ENCODE results near the gene PLP2.

Gene PLP2

DNA sequence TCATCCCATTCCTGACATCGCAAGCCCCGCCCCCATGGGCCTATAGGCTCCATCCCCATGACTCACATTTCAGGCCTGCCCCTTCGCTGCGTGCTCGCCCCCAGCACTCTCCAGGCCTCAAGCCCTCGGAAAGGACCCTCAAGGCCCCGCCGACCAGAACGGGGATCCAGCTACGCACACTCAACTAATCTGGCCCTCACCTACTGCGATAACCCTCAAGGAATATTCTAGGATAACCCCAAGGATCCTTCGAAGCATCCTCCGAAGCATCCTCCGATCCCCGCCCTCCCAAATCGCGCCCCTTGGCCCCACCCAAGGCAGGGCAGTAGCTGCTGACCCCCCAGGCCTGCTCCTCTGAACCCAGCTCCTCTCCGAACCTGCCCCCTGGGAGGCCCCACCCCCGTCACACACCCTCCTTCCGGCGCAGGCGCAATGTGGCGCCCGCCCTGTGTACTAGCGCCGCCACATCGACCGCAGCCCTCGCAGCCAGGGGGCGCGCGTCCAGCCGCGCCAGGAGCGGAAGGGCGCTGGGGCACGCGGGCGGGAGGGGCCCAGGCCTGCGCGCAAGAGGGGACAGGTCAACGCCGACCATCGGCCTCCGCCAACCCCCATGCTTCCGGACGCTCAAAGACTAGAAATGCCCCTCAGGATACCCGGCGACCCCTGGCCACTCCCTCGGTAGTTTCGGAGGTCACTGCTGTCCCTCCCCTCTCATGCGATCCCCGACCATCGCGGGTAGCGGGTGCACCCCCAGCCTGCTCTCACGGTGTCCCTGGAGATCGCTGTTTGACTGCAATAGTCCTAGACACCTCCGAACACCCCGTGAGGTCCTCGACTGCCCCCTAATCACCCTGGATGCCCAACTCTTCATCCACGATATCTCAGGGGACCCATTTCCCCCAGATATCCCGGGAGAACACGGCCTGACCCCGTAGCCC lies 15.5 kb upstream of the PLP2 start:
- Histone ChIP-seq H3K4me2 (ENCODE audit: low read depth, low read length, poor library complexity, severe bottlenecking) (peak overlapping the region; percentile 99), H3K4me3 (ENCODE audit: low read length, poor library complexity, severe bottlenecking) (peak overlapping the region; percentile 86), H3K27me3 (ENCODE audit: insufficient read depth, low read length, poor library complexity, severe bottlenecking) (no peaks in the 10 kb centered on the region), H3K9ac (ENCODE audit: low read depth, low read length, poor library complexity, severe bottlenecking) (peak overlapping the region; percentile 98), H4K20me1 (ENCODE audit: insufficient read depth, low read length, poor library complexity, severe bottlenecking) (no peaks in the 10 kb centered on the region), H3K9me3 (ENCODE audit: insufficient read depth, low read depth, low read length) (no peaks in the 10 kb centered on the region), H3K79me2 (ENCODE audit: insufficient read depth, low read length) (no peaks in the 10 kb centered on the region), H3K36me3 (ENCODE audit: insufficient read depth, low read length) (no peaks in the 10 kb centered on the region), H3K9me2 (replicated peaks; ENCODE audit: low read depth, low read length) (no peaks in the 10 kb centered on the region), H2AFZ (ENCODE audit: low read length) (peak overlapping the region; percentile 84), H3K4me1 (ENCODE audit: insufficient read depth, low read length, poor library complexity, severe bottlenecking) (no peaks in the 10 kb centered on the region), H3F3A (ENCODE audit: low read depth) (0 out of 2 replicates have a peak, but pooled peaks cover 2% of the 10 kb centered on the region)
- TF ChIP-seq, protein P1, sequence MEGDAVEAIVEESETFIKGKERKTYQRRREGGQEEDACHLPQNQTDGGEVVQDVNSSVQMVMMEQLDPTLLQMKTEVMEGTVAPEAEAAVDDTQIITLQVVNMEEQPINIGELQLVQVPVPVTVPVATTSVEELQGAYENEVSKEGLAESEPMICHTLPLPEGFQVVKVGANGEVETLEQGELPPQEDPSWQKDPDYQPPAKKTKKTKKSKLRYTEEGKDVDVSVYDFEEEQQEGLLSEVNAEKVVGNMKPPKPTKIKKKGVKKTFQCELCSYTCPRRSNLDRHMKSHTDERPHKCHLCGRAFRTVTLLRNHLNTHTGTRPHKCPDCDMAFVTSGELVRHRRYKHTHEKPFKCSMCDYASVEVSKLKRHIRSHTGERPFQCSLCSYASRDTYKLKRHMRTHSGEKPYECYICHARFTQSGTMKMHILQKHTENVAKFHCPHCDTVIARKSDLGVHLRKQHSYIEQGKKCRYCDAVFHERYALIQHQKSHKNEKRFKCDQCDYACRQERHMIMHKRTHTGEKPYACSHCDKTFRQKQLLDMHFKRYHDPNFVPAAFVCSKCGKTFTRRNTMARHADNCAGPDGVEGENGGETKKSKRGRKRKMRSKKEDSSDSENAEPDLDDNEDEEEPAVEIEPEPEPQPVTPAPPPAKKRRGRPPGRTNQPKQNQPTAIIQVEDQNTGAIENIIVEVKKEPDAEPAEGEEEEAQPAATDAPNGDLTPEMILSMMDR (conservative IDR thresholded peaks at IDR 0.05; ENCODE audit: low read length): peak; percentile 50
- TF ChIP-seq EZH2phosphoT487 (IDR thresholded peaks at IDR 0.05; ENCODE audit: borderline replicate concordance): no peak

GRCh38 chrX:49157194-49157593 lies 14.5 kb upstream of the PLP2 start:
- Histone ChIP-seq H3K4me3 (ENCODE audit: low read length, poor library complexity, severe bottlenecking) (no peak overlapping the region), H2AFZ (ENCODE audit: low read length) (no peak overlapping the region)

DNA sequence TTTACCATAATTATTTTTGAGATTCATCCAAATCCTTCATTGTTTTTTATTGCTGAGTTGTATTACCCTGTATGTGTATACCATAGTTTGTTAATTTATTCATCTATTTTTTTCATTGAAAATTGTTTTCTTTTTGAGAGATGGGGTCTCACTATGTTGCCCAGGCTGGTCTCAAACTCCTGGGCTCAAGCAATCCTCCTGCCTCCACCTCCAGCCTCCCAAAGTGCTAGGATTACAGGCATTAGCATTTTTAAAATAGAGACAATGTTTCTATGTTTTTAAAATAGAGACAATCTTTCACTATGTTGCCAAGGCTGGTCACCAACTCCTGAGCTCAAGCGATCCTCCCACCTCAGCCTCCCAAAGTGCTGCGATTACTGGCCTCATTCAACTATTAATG lies 10.8 kb upstream of the PLP2 start:
- H3K36me3 ChIP-seq (ENCODE audit: insufficient read depth, low read length): no peaks in the 10 kb centered on the region
- no peaks in the 10 kb centered on the region for H3K79me2 ChIP-seq (ENCODE audit: insufficient read depth, low read length)
- H3K27me3 ChIP-seq (ENCODE audit: insufficient read depth, low read length, poor library complexity, severe bottlenecking): no peaks in the 10 kb centered on the region
- no peak overlapping the region for H2AFZ ChIP-seq (ENCODE audit: low read length)
- no peaks in the 10 kb centered on the region for H3K9me2 ChIP-seq (replicated peaks; ENCODE audit: low read depth, low read length)
- peaks cover 11% of the 10 kb centered on the region for H3K4me1 ChIP-seq (ENCODE audit: insufficient read depth, low read length, poor library complexity, severe bottlenecking)
- no peaks in the 10 kb centered on the region for H3K9me3 ChIP-seq (ENCODE audit: insufficient read depth, low read depth, low read length)
- no peak overlapping the region for H3K4me2 ChIP-seq (ENCODE audit: low read depth, low read length, poor library complexity, severe bottlenecking)
- 0 out of 2 replicates have a peak, but pooled peaks cover 1% of the 10 kb centered on the region for H3F3A ChIP-seq (ENCODE audit: low read depth)
- TF ChIP-seq, protein P1 (conservative IDR thresholded peaks at IDR 0.05; ENCODE audit: low read length): no peak
- TF ChIP-seq EZH2phosphoT487 (IDR thresholded peaks at IDR 0.05; ENCODE audit: borderline replicate concordance): no peak
- H3K4me3 ChIP-seq (ENCODE audit: low read length, poor library complexity, severe bottlenecking): no peak overlapping the region
- no peaks in the 10 kb centered on the region for H4K20me1 ChIP-seq (ENCODE audit: insufficient read depth, low read length, poor library complexity, severe bottlenecking)
- no peak overlapping the region for H3K9ac ChIP-seq (ENCODE audit: low read depth, low read length, poor library complexity, severe bottlenecking)

More at GRCh38 chrX:49157194-49157593, 14.5 kb upstream of the PLP2 start:
- H3K9me3 ChIP-seq (ENCODE audit: insufficient read depth, low read depth, low read length): no peaks in the 10 kb centered on the region
- no peak overlapping the region for H3K4me2 ChIP-seq (ENCODE audit: low read depth, low read length, poor library complexity, severe bottlenecking)
- no peaks in the 10 kb centered on the region for H3K79me2 ChIP-seq (ENCODE audit: insufficient read depth, low read length)
- H3K9me2 ChIP-seq (replicated peaks; ENCODE audit: low read depth, low read length): no peaks in the 10 kb centered on the region
- H3F3A ChIP-seq (ENCODE audit: low read depth): 0 out of 2 replicates have a peak, but pooled peaks cover 2% of the 10 kb centered on the region
- no peak overlapping the region for H3K9ac ChIP-seq (ENCODE audit: low read depth, low read length, poor library complexity, severe bottlenecking)
- no peaks in the 10 kb centered on the region for H3K27me3 ChIP-seq (ENCODE audit: insufficient read depth, low read length, poor library complexity, severe bottlenecking)
- TF ChIP-seq, protein P1 (conservative IDR thresholded peaks at IDR 0.05; ENCODE audit: low read length): no peak
- TF ChIP-seq EZH2phosphoT487 (IDR thresholded peaks at IDR 0.05; ENCODE audit: borderline replicate concordance): no peak
- H3K36me3 ChIP-seq (ENCODE audit: insufficient read depth, low read length): no peaks in the 10 kb centered on the region
- no peaks in the 10 kb centered on the region for H4K20me1 ChIP-seq (ENCODE audit: insufficient read depth, low read length, poor library complexity, severe bottlenecking)
- H3K4me1 ChIP-seq (ENCODE audit: insufficient read depth, low read length, poor library complexity, severe bottlenecking): no peaks in the 10 kb centered on the region

All from Loucy (cell line).